ENCODE results near the gene CCDC178. TPM values are rescaled to one million over a fixed set of nuclear protein-coding genes. Genes with fewer than 3 reads are reported as not detected.

Gene CCDC178
- total and polyA plus RNA-seq, 2 experiments from 2014 or later: 1.3 TPM; not detected in 1

GRCh38 chr18:33264566-33264965 lies 176.0 kb downstream of the CCDC178 start:
- Histone ChIP-seq H3K36me3 (replicated peaks; ENCODE audit: insufficient read depth, low read depth) (no peaks in the 10 kb centered on the region), H4K20me1 (ENCODE audit: insufficient read depth, poor library complexity, severe bottlenecking) (no peaks in the 10 kb centered on the region), H3K4me3 (no peak overlapping the region), H3K79me2 (no peaks in the 10 kb centered on the region), H3K27me3 (no peaks in the 10 kb centered on the region), H3K27ac (no peak overlapping the region), H3K4me2 (no peak overlapping the region), H3K4me1 (ENCODE audit: insufficient read depth) (no peaks in the 10 kb centered on the region), H3K9me2 (replicated peaks; ENCODE audit: insufficient read depth) (no peaks in the 10 kb centered on the region), H2AFZ (no peak overlapping the region), H3K9me3 (ENCODE audit: low read depth) (no peaks in the 10 kb centered on the region)
- 52% methylated on average over 1 of the region's 1 CpG for WGBS (ENCODE audit: low lambda C conversion rate, missing lambda C conversion rate)
- no peak for DNase-seq (ENCODE audit: low spot score)
- no peak for TF ChIP-seq EZH2 (IDR thresholded peaks at IDR 0.05; ENCODE audit: borderline replicate concordance)
- no peak for TF ChIP-seq CTCF (IDR thresholded peaks at IDR 0.05; ENCODE audit: poor library complexity)
- no peak for TF ChIP-seq EZH2phosphoT487 (IDR thresholded peaks at IDR 0.05; ENCODE audit: low read depth, severe bottlenecking, unreplicated experiment)

GRCh38 chr18:33239298-33239697 lies 201.2 kb downstream of the CCDC178 start:
- Histone ChIP-seq H3K4me1 (ENCODE audit: insufficient read depth) (no peaks in the 10 kb centered on the region), H3K4me3 (no peak overlapping the region), H3K79me2 (no peaks in the 10 kb centered on the region), H3K9me2 (replicated peaks; ENCODE audit: insufficient read depth) (no peaks in the 10 kb centered on the region), H3K4me2 (no peak overlapping the region), H3K9me3 (ENCODE audit: low read depth) (peaks cover 9% of the 10 kb centered on the region), H3K36me3 (replicated peaks; ENCODE audit: insufficient read depth, low read depth) (no peaks in the 10 kb centered on the region), H3K27ac (no peak overlapping the region), H3K27me3 (no peaks in the 10 kb centered on the region), H2AFZ (no peak overlapping the region), H4K20me1 (ENCODE audit: insufficient read depth, poor library complexity, severe bottlenecking) (no peaks in the 10 kb centered on the region)
- 96% methylated on average over 1 of the region's 1 CpG for WGBS (ENCODE audit: low lambda C conversion rate, missing lambda C conversion rate)
- TF ChIP-seq EZH2 (IDR thresholded peaks at IDR 0.05; ENCODE audit: borderline replicate concordance): no peak
- no peak for TF ChIP-seq CTCF (IDR thresholded peaks at IDR 0.05; ENCODE audit: poor library complexity)
- no peak for TF ChIP-seq EZH2phosphoT487 (IDR thresholded peaks at IDR 0.05; ENCODE audit: low read depth, severe bottlenecking, unreplicated experiment)
- no peak for DNase-seq (ENCODE audit: low spot score)

- Histone ChIP-seq H4K20me1 (ENCODE audit: insufficient read depth, poor library complexity, severe bottlenecking) (no peaks in the 10 kb centered on the region), H3K79me2 (no peaks in the 10 kb centered on the region), H3K4me3 (no peak overlapping the region), H3K4me2 (peak overlapping the region; percentile 47), H3K36me3 (replicated peaks; ENCODE audit: insufficient read depth, low read depth) (no peaks in the 10 kb centered on the region), H2AFZ (peak overlapping the region; percentile 87), H3K9me2 (replicated peaks; ENCODE audit: insufficient read depth) (no peaks in the 10 kb centered on the region), H3K27ac (no peak overlapping the region), H3K9me3 (ENCODE audit: low read depth) (no peaks in the 10 kb centered on the region), H3K4me1 (ENCODE audit: insufficient read depth) (no peaks in the 10 kb centered on the region), H3K27me3 (no peaks in the 10 kb centered on the region)
- no peak for DNase-seq (ENCODE audit: low spot score)
- TF ChIP-seq EZH2phosphoT487 (IDR thresholded peaks at IDR 0.05; ENCODE audit: low read depth, severe bottlenecking, unreplicated experiment): no peak
- TF ChIP-seq CTCF (IDR thresholded peaks at IDR 0.05; ENCODE audit: poor library complexity): no peak
- no peak for TF ChIP-seq EZH2 (IDR thresholded peaks at IDR 0.05; ENCODE audit: borderline replicate concordance)
Measured at GRCh38 chr18:33232318-33232626, 208.2 kb downstream of the CCDC178 start.
